RPMI8226 (cell line): ENCODE measurements around the gene CORIN.
"Not testable (repeated sequence)": the region's sequence is repeated elsewhere in the genome, so short reads cannot be mapped to it uniquely, and the experiment has no call there.

ENCODE experiments used
- DNase-seq: peaks from one replicate; pipeline ENCODE4 v3.0.0-alpha.2; 2015

The CORIN gene

DNA sequence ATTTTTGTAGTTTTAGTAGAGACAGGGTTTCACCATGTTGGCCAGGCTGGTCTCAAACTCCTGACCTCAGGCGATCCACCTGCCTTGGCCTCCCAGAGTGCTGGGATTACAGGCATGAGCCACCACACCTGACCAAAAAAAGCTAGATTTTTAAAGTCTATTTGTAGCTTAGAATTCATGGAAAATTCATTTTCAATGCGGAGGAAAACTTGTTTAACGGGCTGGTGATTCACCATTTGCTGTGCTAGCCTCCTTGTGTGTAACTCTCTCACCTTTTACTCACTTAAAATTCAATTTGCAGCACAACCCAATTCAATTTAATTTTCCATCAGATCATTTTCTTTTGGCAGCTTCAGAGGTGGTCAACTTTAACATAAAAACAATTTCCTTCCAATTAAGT is 281.9 kb downstream of the CORIN start:
- DNase-seq: not testable (repeated sequence)

DNA sequence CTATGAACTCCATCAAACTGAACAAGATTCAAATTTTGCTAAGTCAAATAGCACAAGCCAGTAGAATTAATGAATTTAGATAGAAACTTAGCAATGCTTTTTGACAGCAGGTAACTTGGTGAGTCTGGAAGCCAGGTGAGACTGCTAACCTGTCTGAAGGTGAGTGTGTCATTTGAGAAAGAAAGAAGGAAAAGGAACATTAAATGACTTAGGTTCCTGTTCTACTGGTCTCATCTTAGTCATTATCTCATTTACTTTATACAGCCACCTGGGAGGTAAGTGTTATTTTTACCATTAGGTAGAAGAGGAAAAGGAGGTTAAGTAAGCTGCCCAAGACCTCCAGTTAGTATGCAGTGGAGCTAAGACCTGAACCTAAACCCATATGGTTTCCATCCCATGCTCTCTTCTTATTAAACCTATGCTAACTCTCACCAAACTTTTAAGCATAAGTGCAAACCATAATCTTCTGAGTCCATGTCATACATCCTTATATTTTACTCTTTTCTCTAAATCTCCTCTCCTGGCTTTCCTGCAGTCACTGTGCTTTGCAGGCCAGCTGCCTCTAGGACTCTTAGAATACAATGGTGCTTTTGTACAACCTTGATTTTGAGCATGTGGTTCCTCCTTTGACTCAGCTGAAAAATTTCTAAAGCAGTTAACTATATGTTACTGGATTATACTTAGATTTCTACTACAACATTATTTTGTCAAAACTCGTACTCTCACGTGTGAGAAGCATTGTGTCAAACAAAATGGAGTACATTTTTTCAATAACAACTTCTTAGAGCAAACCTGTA is 284.3 kb downstream of the CORIN start:
- no peak for DNase-seq

DNA sequence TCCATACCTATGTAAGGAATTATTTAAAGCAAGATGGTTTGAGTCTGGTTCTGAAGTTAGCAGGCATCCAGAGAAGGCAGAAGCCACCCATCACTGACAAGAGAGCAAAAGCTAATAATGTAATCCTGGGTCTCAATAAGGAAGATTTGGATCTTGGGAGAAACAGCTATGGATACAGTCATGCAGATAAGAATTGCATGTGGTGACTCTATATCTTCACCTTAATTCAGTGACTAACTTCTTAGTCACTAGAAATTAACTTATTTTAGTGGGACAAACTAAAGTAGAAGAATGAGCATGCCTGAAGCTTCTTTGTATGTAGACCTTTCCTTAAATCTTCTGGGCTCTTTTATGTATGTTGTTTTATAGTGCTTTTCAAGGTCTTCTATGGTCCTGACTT is 286.2 kb downstream of the CORIN start:
- DNase-seq: no peak

DNA sequence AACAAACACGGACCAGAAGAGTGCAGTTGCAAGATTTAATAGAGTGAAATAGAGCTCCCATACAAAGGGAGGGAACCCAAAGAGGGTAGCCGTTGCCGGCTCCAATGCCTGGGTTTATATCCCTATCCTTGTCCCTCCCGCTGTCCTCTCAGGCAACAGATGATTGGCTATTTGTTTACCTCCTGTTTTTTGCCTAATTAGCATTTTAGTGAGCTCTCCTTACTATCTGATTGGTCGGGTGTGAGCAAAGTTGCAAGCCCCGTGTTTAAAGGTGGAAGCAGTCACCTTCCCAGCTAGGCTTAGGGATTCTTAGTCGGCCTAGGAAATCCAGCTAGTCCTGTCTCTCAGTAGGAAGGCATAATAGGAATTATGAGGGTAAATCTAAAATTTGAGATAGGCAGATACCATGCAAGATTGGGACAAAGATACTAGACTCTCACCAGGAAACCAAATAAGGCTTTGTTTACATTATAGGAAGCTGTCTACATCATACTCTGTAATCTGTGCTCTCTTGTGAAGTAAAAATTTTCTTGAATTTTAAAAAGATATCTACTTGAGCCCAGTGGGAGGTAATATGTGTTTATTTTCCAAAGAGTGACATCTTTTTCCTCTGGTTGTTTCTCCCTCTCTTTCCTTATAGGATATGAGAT is 286.8 kb downstream of the CORIN start:
- DNase-seq: no peak

DNA sequence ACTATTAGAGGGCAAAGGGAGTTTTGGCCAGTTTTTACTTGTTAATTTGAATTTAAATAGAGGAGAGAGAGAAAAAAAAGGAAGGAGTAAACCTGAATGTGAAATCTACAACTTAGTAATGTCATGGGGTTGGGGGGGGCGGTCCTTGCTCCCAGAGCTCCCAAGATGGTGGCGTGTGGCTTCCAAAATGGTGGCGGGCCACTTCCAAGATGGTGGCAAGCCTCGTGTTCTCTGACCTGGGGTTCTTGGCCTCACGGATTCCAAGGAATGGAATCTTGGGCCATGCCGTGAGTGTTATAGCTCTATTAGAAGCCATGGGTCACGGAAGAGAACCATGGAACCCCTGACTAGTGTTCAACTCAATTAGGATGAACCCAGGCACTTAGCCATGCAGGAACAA is 287.5 kb downstream of the CORIN start:
- not testable (repeated sequence) for DNase-seq
